HG02970 (cell line): Measurements from ENCODE around the gene DMD.
A peak's percentile ranks its signal among the peaks of the same experiment; 100 is the strongest.

ENCODE experiments used
- ATAC-seq: cut with Tn5 transposase; IDR thresholded peaks from one replicate; pipeline ENCODE4 v1.9.1; 2021; ENCODE audit warnings: mild to moderate bottlenecking, moderate library complexity, moderate number of reproducible peaks; ENCODE audit not compliant: unreplicated experiment, low FRiP score

The DMD gene

DNA sequence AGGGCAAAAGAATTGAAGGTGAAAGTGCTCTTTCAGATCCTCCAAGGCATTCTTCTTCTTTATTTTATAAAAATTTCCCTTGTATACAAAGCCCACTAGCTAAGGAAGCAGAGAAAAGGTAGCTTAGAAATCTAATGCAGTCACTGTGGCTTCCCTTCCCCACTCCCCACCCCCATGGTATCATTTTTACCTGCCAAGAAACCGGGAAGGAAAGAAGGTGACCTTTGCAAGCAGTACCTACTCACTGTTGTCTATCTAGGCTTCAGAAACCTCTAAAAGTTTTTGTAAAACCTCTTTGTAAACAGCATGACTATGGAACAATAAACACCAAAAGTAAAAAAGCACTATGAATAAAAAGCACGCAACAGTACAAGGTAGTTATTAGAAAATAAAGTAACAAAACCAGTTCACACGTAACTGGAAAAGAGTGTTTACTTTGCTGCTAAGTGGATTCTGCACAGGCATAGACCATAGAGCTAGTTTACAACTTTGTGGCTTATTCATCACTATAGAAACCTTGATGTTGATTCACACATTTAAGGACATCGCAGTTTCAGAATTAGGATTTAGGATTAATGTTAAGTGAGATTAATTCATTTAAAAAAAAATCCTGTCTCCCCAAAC lies 2029.9 kb downstream of the DMD start:
- ATAC-seq, result no peak

DNA sequence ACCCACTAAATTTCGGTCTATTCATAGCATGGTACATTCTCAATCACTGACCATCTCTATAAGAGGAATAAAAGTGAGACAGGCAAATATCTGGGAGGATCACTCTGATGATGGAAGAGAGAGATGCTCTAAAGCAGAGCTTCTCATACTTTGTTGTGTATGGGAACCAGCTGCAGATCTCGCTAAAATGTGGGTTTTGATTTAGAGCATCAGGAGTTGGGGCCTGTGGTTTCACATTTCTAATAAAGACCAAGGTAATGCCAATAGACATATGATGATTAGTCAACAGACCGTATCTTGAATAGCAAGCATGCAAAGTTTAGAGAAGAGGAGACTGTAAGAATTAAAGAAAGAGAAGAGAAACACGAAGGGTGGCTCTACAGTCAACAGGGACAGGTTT lies 2032.1 kb downstream of the DMD start:
- ATAC-seq, result no peak

DNA sequence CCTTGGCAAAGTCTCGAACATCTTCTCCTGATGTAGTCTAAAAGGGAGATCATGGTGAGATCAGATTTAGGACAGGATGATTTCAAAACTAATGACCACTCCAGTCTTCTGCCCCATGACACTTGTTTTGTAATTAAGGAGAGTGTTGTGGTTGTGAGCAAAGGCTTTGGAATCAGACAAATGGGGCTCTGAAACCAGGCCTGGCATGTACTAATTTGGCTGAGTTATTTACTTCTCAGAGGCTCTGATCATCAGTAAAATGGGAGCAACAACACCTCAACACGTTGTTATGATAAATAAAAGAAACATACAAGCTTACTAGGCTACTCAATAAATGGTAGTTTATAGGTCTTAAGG lies 2032.6 kb downstream of the DMD start:
- ATAC-seq, result no peak

DNA sequence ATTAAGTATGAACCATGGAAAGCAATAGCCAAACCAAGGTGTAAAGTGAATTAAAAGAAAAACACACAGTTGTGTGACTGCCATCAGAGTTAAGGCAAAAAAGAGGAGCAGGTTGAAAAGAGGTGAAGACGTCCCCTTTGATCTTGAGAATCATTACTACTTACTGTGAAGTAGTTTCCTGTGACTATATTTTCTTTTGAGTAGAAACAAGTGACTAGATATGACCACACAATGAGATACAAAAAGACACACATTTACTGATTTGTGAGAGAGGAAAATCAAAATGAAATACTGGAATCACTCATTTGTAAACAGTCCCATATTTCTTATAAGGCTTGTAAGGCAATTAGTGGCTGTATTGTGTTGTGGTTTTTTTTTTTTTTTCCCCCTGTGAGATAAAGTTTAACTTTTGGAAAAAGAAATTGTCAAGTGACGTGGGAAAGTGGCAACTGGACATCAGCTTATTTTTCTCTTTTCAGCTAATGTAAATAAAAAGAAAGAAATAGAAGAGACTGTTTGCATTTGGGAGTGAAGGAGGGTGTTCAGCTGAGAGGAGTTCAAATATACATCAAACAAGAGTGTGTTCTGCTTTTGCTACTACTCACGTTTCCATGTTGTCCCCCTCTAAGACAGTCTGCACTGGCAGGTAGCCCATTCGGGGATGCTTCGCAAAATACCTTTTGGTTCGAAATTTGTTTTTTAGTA lies 2033.1 kb downstream of the DMD start:
- no peak for ATAC-seq

DNA sequence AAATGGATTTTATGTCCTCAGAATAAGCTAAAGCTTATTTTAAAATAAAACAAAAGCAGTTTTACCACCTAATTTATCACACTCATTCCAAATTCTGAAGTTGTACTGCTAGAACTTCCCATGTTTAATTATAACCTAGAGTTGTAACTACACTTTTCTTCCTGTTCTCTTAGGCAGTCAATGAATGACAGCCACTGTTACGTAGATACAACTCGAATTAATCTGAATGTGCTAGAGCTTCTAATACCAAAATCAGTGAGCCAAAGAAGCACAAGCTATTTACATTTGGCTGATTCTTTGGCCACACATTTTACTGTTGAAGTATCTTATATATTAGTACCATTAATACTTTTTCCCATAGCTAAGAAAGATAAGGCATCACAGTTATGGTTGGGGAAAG lies 2040.6 kb downstream of the DMD start:
- ATAC-seq, result no peak

DNA sequence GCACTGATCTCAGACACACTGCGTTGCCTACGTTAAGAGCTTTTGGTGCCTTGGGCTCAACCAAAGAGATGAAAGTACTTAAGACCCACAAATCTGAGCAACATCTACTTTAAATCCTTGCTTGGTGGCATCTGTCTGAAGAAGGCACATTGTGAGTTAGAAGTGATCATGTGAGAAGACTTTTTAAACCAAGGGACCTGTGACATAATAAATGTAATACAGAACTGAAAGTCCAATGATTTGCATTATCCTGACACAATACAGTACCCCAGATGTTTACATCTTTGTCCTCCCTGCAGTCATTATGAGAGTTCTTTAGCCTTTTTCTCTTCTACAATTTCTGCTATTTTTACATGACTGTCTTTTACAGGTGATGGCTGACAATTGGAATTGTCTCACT lies 2042.8 kb downstream of the DMD start:
- ATAC-seq, result peak; percentile 82

DNA sequence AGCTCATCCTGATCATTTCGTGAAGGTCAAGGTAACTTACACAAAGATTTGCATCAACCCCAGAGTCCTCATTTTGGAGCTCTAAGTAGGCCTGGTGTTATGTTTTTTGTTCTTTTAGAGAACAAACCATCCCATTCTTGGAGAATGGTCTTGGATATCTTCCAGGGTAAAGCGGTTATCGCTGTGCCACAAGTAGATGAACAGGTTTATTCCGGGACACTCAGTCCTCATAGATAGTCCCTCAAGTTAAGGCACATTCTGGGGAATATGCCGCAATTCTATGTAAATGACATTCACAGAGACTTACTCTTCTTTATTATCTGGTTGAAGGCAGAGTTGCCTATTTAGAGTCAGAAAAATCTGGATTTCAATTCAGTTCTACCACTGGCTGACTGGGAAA lies 2044.5 kb downstream of the DMD start:
- ATAC-seq, result no peak

DNA sequence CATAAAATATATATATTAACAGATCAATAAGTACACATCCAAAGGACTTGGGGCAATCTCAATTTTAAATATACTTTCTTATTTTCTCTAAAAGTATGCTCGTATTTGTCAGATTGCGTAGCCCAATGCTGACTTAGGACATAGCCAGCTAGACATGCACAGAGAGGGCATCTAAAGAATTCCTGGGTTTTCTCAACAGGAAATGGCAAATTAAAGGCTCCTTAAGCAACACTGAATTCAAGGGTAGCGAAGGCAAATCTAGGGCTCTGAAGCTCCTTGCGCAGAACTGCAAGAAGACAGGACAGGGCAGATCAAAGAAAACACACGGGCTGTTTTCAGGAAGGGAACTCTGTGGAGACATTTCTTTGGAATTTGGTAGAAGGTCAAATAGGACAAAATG lies 2044.9 kb downstream of the DMD start:
- no peak for ATAC-seq

DNA sequence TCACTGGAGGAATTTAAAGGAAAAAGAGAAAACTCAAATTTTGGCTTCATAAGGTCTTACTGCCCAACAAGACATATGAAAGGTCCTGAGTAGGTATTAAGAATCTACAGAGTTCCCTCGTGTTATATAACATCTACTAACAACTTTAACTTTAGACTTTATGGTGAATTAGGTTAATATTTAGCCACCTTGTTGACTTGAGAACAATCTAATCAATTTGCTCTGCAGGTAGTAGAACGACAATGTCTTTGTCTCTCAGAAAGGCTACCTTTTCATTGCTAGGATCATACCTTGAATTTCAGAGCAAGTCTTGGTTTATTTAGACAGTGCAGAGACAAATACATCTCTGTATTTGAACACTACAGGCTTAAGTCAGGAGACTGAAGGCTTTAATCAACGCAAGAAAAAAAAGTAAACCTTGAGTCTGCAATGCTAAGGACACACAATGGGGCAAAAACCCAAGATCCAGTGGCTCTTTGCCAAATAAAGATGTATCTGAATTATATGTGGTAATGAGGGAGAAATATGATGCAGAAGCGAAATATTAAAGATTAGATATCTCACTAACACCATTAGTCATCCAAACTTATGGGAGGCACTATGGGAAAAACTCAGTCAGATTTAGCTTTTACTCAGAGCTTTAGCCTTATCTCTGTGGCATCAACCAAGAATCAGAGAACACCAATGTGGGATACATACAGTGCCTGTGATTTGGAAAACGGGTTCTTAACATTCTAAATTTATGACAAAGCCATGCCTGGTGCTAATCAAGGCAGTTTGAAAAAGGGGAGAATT lies 2045.9 kb downstream of the DMD start:
- ATAC-seq, result no peak

DNA sequence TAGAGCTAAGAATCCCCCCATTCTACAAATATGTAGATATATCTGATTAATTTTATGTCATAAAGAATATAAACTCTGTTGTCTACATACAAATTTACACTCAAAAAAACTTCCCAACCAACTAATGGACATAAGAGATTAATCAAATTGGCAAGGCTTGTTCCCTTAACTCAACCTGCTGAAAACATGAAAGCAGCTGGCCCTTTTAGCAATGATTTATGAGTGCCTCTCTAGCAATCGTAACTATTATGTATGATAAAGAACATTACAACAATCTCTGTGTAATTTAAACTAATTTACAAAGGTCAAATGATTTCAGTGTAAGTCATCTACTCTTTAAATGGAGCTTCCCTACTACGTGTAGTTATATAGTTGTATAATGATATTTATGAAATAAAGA lies 2056.4 kb downstream of the DMD start:
- no peak for ATAC-seq

DNA sequence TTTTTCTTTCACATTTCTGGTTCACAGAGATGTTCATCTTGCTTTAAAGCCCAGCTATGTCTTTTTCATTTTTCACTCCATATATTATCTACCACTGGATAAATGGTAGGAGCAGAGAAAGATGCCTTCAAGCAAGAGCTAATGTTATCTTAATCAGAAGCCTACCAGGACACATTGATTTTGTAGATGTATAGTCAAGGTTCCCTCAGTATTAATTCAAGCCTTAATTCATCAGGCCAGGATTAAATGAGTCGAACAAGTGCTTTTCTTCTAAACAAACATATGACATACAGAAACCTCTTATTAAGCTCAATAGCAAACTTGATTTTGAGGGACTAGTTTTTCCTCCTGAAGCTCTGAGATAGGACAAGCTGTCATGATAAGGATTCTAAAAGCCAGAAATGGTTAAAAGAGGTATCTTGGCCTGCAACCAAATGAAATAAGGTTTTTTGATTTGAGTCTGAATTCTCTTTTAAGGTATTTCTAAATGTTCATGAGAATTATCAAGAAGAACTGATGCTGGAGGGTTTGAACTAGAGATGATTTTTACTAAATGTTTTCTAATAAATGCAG lies 2057.8 kb downstream of the DMD start:
- ATAC-seq, result no peak

DNA sequence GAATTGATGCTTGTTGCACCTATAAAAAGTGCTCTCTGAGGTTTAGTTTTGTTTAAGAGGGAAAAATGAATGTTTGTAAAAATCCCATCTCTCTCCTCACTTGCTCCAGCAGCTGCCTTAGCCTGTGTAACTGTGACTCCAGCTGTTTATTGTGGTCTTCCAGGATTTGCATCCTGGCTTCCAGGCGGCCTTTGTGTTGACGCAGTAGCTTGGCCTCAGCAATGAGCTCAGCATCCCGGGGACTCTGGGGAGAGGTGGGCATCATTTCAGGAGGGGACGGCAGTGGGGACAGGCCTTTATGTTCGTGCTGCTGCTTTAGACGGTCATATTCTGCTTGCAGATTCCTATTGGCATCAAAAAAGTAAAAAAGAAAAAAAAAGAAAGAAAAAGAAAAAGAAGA lies 2064.2 kb downstream of the DMD start:
- ATAC-seq, result no peak

DNA sequence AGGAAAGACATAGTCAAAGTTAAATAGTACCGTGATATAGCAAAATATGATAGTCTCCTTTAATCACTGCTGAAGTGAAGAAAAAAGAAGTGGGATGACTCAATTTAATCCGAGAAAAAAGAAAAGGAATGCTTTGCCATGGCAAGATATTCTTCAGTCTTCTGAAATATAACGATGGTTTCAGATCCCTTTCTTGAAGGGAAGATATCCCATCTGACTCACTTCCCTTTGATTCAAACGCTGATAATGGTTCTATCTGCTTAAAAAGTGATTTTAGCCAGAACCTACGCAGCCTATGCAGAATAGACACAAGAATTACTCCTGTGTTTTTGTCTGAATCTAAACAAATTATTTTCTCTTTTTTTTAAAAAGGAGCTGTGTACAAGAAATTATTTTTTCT lies 2071.4 kb downstream of the DMD start:
- no peak for ATAC-seq

DNA sequence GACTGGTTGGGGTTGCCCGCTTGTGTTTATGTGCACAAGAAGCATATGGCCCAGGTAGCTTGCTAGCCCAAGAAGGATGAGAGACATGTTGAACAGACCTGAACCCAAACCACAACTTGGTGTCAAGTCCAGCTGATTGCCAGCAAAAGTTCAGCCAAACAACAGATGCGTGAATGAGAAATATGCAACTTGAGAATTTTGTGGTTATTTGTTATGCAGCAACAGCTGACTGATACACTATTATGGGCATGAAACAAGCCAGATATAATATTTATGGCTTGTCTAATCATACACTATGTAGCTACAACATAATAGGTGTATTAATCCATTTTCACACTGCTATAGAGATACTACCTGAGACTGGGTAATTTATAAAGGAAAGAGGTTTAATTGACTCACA lies 2073.2 kb downstream of the DMD start:
- no peak for ATAC-seq

DNA sequence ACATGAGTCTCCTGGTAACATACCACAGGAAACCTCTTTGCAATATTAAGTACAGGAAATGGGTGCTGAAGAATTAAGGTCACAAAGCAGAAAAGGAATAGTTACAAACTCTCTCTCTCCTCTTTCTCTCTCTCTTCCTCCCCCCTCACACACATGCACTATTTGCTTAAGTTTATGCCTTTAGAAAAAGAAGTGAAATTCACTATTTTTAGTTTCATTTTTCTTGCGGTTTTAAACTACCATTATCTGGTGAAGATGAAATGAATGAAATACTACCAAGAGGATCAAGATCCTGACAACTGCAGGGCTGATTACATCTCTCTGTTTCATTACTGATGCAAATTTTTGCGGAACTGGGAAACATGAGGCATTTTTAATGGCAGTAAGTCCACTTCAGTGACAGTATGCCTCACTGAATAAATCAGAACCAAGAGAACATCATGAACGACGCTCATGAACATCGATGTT lies 2075.2 kb downstream of the DMD start:
- peak; percentile 87 for ATAC-seq

DNA sequence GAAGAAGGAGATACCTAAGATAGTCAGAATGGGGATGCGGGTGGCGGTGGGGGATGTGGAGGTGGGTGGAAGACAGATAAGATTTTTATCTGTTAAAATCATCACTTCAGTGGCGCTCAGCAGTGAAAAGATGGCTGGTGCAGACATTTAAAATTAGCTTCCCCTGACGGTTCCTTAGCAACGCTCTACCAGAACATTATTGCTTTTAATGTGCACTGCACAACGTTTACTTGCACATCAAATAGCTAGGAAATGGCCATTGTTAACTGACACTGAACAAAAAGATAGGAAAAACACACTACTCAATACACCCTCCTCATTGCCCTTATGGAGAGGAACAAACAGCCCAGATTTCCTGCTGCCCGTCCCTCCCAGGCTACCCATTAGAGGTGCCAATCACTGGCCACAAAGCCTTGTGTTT lies 2078.5 kb downstream of the DMD start:
- ATAC-seq, result no peak

DNA sequence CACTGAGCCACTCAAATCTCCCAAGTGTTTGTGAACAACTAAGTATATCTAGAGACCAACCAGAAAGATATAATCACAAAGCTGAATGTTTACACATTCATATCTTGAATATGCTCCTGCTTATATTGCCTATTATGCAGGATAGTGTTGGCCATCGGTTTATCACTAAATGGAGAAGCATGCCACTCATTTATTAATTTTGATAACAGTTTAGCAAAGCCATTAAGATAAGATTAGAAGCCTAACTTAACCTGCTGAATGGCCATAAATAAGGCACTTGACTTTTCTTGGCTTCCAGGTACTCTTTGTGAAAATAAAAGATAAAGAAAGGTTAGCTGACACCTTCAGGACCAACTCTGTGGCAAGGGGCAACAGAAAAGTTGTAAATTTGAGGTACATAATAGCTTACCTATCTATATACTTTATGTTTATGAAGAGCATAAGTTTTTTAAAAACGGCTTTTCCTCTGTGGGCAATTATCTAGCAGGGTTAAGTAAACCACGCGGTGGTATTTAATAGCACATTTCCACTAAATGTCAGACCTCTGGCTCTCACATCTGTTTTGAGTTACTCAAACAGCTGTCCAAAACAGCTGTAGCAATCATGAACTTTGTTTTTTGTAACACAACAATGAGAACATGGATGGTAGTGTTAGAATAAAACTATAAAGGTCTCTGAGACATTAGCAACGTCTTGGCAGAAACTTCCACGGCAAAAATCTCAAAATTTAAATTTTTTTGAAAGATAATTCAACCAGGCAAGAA lies 2080.7 kb downstream of the DMD start:
- no peak for ATAC-seq

DNA sequence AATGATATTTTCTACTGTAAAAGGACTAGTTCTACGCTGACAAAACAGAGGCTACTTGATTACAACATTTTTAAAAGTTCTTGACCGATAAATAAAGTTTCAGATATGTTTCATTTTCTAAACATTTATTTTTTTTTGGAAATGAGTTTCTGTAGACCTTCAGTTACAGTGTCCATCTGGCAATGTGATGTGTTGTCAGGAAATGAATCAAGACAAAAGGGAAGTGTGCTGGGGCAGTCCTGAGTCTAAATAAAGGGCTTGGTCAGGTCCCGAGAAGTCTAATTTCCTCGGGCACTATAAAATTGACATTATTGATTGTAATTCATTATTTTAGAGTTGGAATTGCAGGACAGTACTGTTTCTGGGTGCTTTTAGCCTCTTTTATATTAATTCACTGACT lies 2082.5 kb downstream of the DMD start:
- no peak for ATAC-seq

DNA sequence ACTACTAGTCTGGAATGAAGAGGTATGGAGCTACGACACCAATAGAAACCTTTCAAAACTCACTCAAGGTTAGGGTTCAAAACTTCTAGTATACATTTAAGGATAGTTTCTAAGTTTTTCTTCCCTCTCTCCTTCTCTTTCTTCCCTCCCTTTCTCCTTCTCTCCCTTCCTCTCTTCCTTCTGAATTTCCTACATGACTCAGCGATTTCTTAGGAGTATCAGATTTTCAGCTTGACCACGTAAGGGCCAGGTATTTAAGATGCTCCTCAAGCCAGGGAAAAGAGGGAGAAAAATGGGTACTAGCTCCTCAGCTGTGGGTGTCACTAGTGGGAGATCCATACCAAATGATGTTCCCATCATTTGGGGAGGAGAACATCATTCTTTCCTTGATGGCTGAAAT lies 2083.6 kb downstream of the DMD start:
- no peak for ATAC-seq

DNA sequence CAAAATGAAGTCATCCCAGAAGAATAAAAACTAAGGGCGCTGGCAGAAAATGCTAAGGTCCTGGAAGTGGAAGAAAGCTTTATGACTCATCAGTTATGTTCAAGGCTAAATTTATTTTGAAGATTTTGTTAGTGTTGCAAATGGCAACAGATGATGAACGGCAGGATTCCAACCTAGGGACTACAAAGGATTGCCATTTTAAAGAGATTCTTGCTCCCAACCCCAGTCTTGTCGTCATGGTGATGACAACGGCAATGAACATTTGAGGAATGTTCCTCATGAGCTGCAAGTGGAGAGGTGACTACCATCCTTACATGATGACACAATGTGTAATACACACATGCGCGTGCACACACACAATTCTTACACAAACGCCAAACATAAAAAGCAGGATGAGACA lies 2085.1 kb downstream of the DMD start:
- ATAC-seq, result no peak

DNA sequence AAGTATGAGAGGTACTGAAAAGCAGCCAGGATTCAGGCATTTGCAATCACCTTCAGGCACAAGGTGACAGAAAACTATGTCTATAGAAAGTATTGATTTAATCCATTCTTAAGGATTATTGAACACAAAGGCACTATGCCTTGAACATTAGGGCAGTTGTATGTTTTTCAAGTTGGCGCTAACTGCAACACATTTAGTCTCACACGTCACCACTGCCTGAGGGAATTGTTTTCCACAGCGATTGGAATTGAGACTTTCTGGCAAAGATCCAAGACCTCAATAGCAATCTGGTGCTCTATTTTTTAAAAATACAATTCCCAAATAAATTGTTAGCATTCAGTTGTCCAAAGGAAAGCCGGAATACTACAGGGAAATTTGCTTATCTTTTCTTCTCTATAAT lies 2086.8 kb downstream of the DMD start:
- ATAC-seq, result no peak
